HFFc6 (cell line): ENCODE results near the gene SMURF2. TPM values are rescaled to one million over a fixed set of nuclear protein-coding genes. Genes with fewer than 3 reads are reported as not detected.
A peak's percentile ranks its signal among the peaks of the same experiment; 100 is the strongest.

ENCODE experiments used
- DNase-seq: peaks from one replicate; pipeline ENCODE4 v3.0.0-alpha.2; 2018
- H3K27ac Mint-ChIP-seq: 2 replicates; pipeline ENCODE4 v1.8.0; 2020; ENCODE audit warnings: mild to moderate bottlenecking, mixed read lengths
- H3K27me3 Mint-ChIP-seq: 2 replicates; pipeline ENCODE4 v1.8.0; 2021; ENCODE audit warnings: mild to moderate bottlenecking, moderate library complexity, mixed read lengths; ENCODE audit not compliant: insufficient read depth
- H3K36me3 Mint-ChIP-seq: 2 replicates; pipeline ENCODE4 v1.8.0; 2021; ENCODE audit warnings: low read depth, mixed read lengths
- H3K4me1 Mint-ChIP-seq: 2 replicates; pipeline ENCODE4 v1.8.0; 2020; ENCODE audit warnings: low read depth, mixed read lengths
- H3K4me3 Mint-ChIP-seq: 2 replicates; pipeline ENCODE4 v1.8.0; 2020; ENCODE audit warnings: mild to moderate bottlenecking, moderate library complexity, mixed read lengths
- H3K9me3 Mint-ChIP-seq: 2 replicates; pipeline ENCODE4 v1.8.0; 2020; ENCODE audit warnings: mild to moderate bottlenecking, mixed read lengths
- total RNA-seq, 6 experiments: library from RNA; stranded (reverse); fragmentation: NEBNext Ultra II Directional; extraction: Animal tissue kit (Norgen Biotek cat#: 25700); gene quantifications; 2 replicates in 1 of 6; 3 replicates in 5 of 6; pipeline ENCODE4 v1.2.3, GENCODE V29; 2021
- TF ChIP-seq, protein P1 (sequence below): fragments of 200-600 bp; sonication (generic); IDR thresholded peaks from 2 replicates; pipeline ENCODE4 v1.5.0; 2021; ENCODE audit warnings: antibody characterized with exemption, mild to moderate bottlenecking

The SMURF2 gene
- total RNA-seq, 6 experiments from 2014 or later: 92.5 to 206 (median 99.1) TPM

DNA sequence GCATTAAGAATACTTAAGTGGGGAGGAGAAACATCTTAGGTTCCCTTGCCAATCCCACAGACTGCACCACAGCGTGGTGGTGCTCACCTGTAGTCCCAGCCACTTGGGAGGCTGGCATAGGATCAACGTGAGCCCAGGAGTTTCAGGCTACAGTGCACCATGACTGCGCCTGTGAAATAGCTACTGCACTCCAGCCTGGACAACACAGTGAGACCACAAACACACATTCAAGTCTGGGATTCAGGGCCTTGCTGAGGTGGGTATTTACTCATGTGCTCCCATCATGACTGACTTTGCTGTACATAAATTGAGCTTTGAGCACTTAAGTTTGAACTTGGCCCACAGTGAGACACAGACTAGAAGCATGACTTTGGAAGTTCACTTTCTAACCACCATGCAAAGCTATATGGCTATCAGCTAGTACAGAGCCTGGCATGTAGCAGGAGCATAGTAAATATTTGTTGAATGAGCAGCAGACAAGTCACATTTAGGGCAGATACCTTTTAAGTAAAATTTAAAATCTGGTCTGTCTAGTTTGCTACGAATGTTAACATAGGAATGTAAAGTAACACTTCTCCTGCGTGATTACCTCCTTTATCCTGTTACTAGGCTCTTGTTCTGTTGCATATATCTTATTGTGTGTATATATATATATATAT is 121.9 kb downstream of the SMURF2 start:
- TF ChIP-seq, protein P1, sequence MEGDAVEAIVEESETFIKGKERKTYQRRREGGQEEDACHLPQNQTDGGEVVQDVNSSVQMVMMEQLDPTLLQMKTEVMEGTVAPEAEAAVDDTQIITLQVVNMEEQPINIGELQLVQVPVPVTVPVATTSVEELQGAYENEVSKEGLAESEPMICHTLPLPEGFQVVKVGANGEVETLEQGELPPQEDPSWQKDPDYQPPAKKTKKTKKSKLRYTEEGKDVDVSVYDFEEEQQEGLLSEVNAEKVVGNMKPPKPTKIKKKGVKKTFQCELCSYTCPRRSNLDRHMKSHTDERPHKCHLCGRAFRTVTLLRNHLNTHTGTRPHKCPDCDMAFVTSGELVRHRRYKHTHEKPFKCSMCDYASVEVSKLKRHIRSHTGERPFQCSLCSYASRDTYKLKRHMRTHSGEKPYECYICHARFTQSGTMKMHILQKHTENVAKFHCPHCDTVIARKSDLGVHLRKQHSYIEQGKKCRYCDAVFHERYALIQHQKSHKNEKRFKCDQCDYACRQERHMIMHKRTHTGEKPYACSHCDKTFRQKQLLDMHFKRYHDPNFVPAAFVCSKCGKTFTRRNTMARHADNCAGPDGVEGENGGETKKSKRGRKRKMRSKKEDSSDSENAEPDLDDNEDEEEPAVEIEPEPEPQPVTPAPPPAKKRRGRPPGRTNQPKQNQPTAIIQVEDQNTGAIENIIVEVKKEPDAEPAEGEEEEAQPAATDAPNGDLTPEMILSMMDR: no peak
- DNase-seq: no peak
- Mint-ChIP-seq H3K4me3 (no peak overlapping the region), H3K36me3 (peaks cover 58% of the 10 kb centered on the region), H3K9me3 (peaks cover 13% of the 10 kb centered on the region; the same call in 1 of the 2 replicates), H3K4me1 (peaks cover 43% of the 10 kb centered on the region), H3K27me3 (peaks cover 37% of the 10 kb centered on the region), H3K27ac (peak overlapping the region; percentile 71; the same call in 1 of the 2 replicates)

DNA sequence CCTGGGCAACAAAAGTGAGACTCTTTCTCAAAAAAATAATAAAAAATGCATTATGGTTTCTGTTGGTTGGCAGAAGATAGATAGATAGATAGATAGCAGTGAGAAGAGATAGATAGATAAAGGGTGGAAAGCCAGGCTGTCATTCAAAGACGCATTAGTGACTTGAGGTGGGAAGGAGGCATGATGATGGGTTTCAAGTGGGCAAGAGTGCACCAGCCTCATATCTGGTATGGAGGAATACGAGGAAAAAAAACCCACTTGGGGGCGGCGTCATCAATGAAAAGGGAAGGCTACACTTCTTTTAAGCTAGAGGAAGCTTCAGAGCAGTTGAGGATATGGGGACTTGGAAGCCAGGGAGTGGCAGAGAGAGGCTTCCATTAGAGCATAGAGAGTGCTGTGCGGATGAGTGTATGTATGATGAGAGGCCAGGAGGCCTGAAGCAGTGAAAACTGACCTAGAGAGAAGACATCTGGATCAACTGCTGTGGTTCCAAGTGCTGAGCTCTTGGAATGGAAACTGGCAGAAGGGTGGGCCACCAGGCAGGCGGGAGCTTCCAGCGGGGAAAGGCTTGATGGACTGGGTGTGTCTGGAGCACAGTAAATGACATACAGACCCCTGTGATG is 123.5 kb downstream of the SMURF2 start:
- H3K36me3 Mint-ChIP-seq: peaks cover 64% of the 10 kb centered on the region
- TF ChIP-seq, protein P1: no peak
- H3K4me3 Mint-ChIP-seq: peak overlapping the region; percentile 29; the same call in 1 of the 2 replicates
- H3K27me3 Mint-ChIP-seq: peaks cover 45% of the 10 kb centered on the region
- peak overlapping the region; percentile 75 for H3K27ac Mint-ChIP-seq
- no peak for DNase-seq
- peaks cover 13% of the 10 kb centered on the region; the same call in 1 of the 2 replicates for H3K9me3 Mint-ChIP-seq
- peaks cover 43% of the 10 kb centered on the region for H3K4me1 Mint-ChIP-seq

DNA sequence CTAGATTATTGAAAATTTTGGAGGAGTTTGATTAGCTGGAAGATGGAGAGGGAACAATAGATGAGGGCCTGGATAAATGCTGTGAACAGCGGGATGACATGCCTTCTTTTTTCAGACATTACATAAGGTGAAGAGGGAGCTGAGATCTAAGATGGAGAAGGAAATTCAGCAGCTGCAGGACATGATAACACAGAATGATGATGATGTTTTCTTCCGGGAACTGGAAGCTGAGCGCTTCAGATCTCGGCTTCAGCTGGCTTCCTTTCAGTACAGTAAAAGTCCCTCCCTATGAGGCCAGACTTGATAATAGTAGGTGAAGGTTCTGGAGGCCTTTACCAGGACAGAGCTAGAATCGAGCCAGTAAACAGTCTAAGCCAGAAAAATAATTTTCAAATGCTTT is 124.6 kb downstream of the SMURF2 start:
- TF ChIP-seq, protein P1: no peak
- peak overlapping the region; percentile 56 for H3K27ac Mint-ChIP-seq
- H3K27me3 Mint-ChIP-seq: peaks cover 45% of the 10 kb centered on the region
- H3K36me3 Mint-ChIP-seq: peaks cover 65% of the 10 kb centered on the region
- H3K9me3 Mint-ChIP-seq: peaks cover 13% of the 10 kb centered on the region; the same call in 1 of the 2 replicates
- H3K4me1 Mint-ChIP-seq: peaks cover 36% of the 10 kb centered on the region
- no peak for DNase-seq
- peak overlapping the region; percentile 7; the same call in 1 of the 2 replicates for H3K4me3 Mint-ChIP-seq

DNA sequence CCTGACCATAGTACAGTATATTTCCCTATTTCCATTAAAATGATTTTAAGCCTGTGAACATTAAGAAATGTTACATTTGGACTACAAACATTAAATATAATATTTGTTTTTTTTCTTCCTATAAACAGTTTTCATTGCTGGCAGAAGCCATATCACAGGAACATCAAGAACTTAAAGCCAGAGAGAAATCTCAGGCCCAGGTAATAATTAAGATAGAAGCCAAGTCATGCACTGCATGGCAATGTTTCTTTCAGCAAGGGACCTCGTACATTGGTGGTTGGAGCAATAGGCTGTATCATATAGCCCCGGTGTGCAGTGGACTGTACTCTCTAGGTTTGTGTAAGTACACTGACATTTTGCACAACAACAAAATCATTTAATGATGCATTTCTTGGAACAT is 125.2 kb downstream of the SMURF2 start:
- Mint-ChIP-seq H3K27ac (peak overlapping the region; percentile 56), H3K4me1 (peaks cover 35% of the 10 kb centered on the region), H3K4me3 (peak overlapping the region; percentile 7; the same call in 1 of the 2 replicates), H3K36me3 (peaks cover 59% of the 10 kb centered on the region), H3K27me3 (peaks cover 43% of the 10 kb centered on the region), H3K9me3 (peaks cover 11% of the 10 kb centered on the region; the same call in 1 of the 2 replicates)
- no peak for DNase-seq
- TF ChIP-seq, protein P1: no peak

DNA sequence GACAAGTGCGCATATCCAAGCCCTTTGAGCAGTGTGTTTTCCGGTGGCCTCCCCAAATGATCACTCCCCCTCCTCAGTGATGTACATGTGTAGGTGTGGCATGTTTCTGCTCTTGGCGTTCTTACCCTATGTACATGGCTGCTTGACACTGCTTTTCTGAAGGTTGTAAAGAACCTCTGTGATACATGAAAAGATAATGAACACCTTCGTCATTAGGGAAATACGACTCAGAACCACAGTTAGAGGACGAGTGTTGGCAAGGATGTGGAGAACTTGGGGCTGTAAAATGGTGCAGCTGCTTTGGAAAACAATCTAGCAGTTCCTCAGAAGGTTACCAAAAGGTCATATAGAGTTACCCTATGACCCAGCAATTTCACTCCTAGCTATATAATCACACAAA is 126.8 kb downstream of the SMURF2 start:
- Mint-ChIP-seq H3K27ac (peak overlapping the region; percentile 75), H3K9me3 (peaks cover 9% of the 10 kb centered on the region; the same call in 1 of the 2 replicates), H3K4me1 (peaks cover 37% of the 10 kb centered on the region), H3K4me3 (peak overlapping the region; percentile 17; the same call in 1 of the 2 replicates), H3K27me3 (peaks cover 42% of the 10 kb centered on the region), H3K36me3 (peaks cover 61% of the 10 kb centered on the region)
- TF ChIP-seq, protein P1: no peak
- no peak for DNase-seq
